ENCODE measurements around the gene MITF.

DNA sequence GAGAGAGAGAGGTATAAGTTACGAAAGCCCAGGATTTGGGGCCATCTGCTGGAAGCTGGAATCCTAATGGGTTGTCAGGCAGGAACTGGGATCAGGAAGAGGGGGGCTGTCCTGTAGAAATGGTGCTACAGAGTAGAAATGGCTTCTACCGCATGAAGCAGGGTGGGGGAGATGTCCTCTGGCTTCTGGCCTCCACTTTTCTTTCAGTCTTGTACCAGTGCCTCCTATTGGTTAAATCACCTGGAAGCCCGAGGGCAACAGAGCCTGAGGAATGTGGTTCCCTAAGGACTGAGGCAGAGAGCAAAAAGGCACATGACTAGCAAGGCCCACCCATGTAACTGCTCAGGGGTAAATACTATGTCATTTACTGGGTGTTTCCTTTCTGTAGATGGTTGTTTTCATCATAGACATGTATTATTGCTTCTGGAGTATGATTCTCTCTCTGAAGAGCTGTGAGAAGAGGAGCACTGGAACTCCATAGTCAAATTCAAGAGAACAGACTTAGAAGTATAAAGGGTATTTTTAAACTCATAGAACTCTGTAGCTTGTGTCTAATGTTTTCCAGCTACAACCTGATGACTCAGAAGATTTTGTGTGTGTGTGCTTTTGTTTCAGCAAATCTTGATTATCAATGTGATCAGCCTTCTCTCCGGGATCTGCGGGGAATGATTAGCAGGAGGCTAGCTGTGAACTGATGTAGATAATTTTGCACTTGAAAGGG lies 20.2 kb upstream of the MITF start:
- TF ChIP-seq CTCF (IDR thresholded peaks at IDR 0.05; ENCODE audit: low read depth, low read length) (no peak), EZH2phosphoT487 (IDR thresholded peaks at IDR 0.05; ENCODE audit: low read depth) (no peak)
